GM10248 (cell line): ENCODE results near the gene GNG10.

ENCODE experiments used
- CTCF ChIA-PET: fragments of 300-600 bp; sonication (Branson Sonifier 250); formaldehyde crosslinking; extraction: SDS; loops from one replicate; lab custom pipeline; 2021; ENCODE audit warnings: antibody characterized with exemption; lab: Yijun Ruan, JAX
- POLR2A ChIA-PET: fragments of 350-650 bp; sonication (Branson Sonifier 250); formaldehyde crosslinking; extraction: SDS; loops from one replicate; lab custom pipeline; 2020; ENCODE audit warnings: antibody characterized with exemption; lab: Yijun Ruan, JAX
- DNase-seq: peaks from one replicate; pipeline ENCODE4 v3.0.0; 2012; ENCODE audit errors: extremely low spot score
- TF ChIP-seq, protein P1 (sequence below): IDR thresholded peaks from 2 replicates; pipeline ENCODE4 v1.5.1; 2012; ENCODE audit warnings: mild to moderate bottlenecking, low read depth; ENCODE audit errors: extremely low read depth, missing control alignments, control extremely low read depth

GNG10 gene

DNA sequence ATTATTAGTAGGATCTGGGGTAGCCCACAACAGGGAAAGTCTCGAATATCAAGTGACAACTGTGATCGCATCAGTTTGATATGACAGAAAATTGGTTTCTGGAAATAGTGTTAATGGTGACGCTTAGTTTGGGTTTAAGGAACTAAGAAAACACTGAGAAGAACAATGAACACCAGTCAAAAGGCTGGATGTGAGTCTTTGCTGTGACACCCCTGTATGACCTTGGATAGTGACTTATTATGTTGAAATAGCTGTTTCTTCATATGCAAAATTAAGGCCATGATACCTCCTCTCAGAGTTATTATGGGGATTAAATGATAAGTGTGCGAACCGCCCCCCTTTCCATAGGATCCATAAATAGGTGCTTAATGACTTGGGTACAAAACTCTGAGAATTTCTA, 29.3 kb upstream of the GNG10 start:
- POLR2A ChIA-PET = no interaction called here
- TF ChIP-seq, protein P1, sequence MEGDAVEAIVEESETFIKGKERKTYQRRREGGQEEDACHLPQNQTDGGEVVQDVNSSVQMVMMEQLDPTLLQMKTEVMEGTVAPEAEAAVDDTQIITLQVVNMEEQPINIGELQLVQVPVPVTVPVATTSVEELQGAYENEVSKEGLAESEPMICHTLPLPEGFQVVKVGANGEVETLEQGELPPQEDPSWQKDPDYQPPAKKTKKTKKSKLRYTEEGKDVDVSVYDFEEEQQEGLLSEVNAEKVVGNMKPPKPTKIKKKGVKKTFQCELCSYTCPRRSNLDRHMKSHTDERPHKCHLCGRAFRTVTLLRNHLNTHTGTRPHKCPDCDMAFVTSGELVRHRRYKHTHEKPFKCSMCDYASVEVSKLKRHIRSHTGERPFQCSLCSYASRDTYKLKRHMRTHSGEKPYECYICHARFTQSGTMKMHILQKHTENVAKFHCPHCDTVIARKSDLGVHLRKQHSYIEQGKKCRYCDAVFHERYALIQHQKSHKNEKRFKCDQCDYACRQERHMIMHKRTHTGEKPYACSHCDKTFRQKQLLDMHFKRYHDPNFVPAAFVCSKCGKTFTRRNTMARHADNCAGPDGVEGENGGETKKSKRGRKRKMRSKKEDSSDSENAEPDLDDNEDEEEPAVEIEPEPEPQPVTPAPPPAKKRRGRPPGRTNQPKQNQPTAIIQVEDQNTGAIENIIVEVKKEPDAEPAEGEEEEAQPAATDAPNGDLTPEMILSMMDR = no peak
- DNase-seq = no peak
- CTCF ChIA-PET = interaction anchor here (0.9 to 3.7 kb wide), 2 partner anchors 11 to 443 kb away, joined by 3 to 15 read pairs; no protein-coding TSS in a partner anchor

DNA sequence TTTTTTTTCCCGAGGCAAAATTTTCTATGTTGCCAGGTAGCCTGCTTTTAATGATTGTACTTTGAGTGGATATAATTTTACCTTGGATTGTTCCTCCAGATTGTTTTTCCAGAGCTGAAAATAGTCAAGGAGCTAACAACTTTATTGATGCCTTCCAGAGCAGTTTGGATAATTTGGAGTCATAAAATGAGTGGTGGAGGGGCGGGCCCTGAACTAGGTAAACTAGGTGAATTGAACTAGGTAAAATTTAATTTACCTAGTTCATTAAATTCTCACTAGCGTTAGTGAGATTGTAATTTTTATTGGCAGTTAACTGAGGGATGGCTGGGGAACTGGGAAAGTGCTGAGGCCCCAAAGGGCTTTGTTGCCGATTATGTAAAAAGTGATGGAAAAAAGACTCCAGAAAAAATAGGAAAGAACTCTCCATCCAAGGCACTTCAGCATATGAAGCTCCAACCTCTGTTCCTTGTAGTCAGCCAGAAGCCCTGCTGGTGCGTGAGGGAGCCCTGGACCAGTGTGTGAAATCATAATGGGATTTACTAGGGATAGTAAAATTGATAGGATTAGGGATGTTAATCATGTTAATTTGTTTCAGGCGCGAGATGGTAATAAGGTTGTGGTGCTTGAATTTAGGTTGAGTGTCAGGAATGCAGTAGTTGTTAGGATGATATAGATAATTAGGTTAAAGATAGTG, 28.6 kb upstream of the GNG10 start:
- POLR2A ChIA-PET = no interaction called here
- TF ChIP-seq, protein P1 = no peak
- CTCF ChIA-PET = interaction anchor here (1.2 to 3.7 kb wide), 2 partner anchors 11 to 12 kb away, joined by 3 to 15 read pairs; no protein-coding TSS in a partner anchor
- no peak for DNase-seq

DNA sequence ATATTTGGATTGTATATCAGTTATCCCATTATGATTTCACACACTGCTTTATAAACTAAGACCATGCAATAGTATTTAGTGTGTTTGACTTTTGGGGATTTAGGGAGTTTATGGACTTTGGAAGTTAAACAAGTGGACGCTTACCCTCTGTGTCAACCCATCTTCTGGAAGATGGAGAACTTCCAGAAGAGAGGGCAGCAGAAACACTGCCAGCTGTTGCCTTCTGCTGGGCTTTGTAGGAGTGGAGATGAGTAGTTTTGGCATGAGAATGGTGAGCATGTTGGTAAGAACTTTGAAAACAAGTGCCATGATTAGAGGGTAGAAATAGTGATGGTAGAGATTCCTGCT, 28.0 kb upstream of the GNG10 start:
- DNase-seq = no peak
- TF ChIP-seq, protein P1 = no peak
- ChIA-PET CTCF (interaction anchor here (1.2 to 3.7 kb wide), 2 partner anchors 12 kb away, joined by 3 to 15 read pairs; no protein-coding TSS in a partner anchor), POLR2A (no interaction called here)

DNA sequence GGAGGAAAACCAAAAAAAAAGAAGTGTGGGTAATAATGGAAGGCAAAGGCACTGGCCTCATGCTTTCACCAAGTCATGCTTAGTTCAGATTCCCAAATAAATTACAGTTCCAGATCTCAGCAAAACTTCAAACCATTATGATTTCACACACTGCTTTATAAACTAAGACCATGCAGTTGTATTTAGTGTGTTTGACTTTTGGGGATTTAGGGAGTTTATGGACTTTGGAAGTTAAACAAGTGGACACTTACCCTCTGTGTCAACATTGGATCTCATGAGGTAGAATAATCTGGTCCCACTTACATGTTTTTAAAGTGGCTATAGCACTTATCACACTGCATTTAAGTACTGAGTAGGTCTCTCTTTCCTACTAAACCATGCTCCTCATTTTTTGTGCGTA, 26.5 kb upstream of the GNG10 start:
- CTCF ChIA-PET = no interaction called here
- POLR2A ChIA-PET = no interaction called here
- TF ChIP-seq, protein P1 = no peak
- DNase-seq = no peak

DNA sequence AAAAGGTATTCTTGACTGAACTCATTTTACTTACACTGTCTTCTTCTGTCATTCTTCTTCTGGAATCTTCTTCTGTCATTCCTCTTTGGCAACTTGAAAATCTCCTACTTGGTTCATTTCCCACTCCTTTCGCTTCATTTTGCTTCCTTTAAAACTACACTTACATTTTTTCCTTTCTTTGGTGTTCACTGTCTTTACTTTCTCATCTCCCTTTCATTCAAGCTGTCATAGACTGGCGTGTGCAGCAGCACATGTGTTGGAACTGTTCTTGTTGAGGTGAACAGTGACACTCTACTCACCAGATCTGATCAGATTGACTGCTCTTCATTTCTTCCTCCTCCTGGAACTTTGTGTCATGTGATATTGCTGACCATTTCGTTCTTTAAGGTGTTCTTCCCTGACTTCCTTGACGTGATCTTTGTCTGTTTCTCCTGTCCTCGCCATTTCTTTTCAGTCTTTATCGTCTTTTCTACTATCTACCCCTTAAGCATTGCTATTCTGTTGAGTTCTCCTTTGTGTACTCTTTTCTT, 23.9 kb upstream of the GNG10 start:
- ChIA-PET POLR2A (no interaction called here), CTCF (interaction anchor here (0.9 to 1.2 kb wide), 2 partner anchors 12 to 439 kb away, joined by 3 read pairs; no protein-coding TSS in a partner anchor)
- no peak for DNase-seq
- TF ChIP-seq, protein P1 = no peak

DNA sequence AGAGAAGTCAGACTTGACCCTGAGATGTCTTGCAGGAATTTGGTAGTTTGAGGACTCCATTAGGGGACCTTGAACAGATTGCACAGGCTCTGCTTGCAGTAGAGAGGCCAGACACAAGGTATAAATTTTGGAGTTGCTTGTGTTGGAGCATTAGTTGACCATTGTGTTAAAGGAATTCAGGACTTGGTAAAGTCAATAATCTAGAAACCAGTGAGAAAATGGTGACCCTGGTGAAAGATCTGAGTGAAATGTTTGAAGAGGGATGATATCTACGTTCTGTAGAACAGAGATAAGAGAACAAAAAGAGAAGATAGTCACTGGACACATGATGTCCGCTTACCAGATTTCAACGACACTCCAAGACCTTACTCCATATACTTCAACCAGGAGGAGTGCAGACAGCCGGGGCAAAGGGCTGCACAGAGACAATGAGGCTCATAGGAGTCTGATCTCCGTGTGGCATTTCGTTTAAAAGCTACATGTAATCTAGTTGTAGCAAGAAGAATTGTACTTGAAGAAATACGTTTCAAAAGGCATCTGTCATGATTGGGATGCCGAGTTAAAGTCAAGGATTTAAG, 17.1 kb upstream of the GNG10 start:
- ChIA-PET POLR2A (interaction anchor here (0.5 kb wide), 1 partner anchor 315 kb away, joined by 3 read pairs; no protein-coding TSS in a partner anchor), CTCF (interaction anchor here (1.0 kb wide), 2 partner anchors 11 to 18 kb away, joined by 3 read pairs; no protein-coding TSS in a partner anchor)
- TF ChIP-seq, protein P1 = no peak
- DNase-seq = no peak
